Measurements from ENCODE around the gene SMIM45.

DNA sequence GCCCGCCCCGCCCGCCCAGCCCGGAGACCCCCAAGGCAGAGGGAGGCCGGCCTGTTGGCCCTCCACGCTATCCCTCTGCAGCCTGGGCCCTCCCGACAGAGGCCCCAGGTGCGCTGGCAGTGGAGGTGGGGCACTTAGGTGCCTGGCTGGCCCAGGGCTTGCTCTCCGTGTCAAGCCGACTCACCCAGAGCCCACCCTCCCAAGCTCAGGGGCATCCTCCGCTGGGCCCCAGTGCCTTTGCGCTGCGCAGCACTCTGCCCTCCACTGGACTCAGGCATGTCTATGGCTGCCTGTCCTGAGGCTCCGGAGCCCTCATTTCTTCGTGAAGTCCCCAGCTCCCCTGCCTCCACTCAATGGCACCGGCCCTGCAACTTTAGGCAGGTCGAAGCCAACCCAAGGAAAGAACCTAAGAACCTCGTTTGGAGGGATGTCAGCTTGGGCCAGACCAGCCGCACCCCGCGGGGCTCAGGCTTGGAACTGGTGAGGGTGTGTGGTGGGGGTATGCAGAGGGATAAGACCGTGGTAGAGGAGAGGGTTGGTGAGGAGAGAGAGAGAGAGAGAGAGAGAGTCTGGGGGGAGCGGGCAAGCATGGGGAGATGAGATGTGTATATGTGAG lies 6.1 kb downstream of the SMIM45 start:
- TF ChIP-seq, protein P1, sequence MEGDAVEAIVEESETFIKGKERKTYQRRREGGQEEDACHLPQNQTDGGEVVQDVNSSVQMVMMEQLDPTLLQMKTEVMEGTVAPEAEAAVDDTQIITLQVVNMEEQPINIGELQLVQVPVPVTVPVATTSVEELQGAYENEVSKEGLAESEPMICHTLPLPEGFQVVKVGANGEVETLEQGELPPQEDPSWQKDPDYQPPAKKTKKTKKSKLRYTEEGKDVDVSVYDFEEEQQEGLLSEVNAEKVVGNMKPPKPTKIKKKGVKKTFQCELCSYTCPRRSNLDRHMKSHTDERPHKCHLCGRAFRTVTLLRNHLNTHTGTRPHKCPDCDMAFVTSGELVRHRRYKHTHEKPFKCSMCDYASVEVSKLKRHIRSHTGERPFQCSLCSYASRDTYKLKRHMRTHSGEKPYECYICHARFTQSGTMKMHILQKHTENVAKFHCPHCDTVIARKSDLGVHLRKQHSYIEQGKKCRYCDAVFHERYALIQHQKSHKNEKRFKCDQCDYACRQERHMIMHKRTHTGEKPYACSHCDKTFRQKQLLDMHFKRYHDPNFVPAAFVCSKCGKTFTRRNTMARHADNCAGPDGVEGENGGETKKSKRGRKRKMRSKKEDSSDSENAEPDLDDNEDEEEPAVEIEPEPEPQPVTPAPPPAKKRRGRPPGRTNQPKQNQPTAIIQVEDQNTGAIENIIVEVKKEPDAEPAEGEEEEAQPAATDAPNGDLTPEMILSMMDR (IDR thresholded peaks at IDR 0.05): no peak; the same call in none of the 2 replicates
- TF ChIP-seq POLR2AphosphoS5 (IDR thresholded peaks at IDR 0.05; ENCODE audit: low read depth, low read length): no peak
- TF ChIP-seq SIN3A (IDR thresholded peaks at IDR 0.05; ENCODE audit: borderline replicate concordance, insufficient read depth, low read depth, low read length): no peak
